HG03565 (cell line): ENCODE data around the gene XG.
A peak's percentile ranks its signal among the peaks of the same experiment; 100 is the strongest.
"Not testable (repeated sequence)": the region's sequence is repeated elsewhere in the genome, so short reads cannot be mapped to it uniquely, and the experiment has no call there.

ENCODE experiments used
- ATAC-seq: cut with Tn5 transposase; IDR thresholded peaks from one replicate; pipeline ENCODE4 v1.9.1; 2021; ENCODE audit warnings: mild to moderate bottlenecking, moderate library complexity; ENCODE audit not compliant: unreplicated experiment

Gene XG, protein sequence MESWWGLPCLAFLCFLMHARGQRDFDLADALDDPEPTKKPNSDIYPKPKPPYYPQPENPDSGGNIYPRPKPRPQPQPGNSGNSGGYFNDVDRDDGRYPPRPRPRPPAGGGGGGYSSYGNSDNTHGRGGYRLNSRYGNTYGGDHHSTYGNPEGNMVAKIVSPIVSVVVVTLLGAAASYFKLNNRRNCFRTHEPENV

DNA sequence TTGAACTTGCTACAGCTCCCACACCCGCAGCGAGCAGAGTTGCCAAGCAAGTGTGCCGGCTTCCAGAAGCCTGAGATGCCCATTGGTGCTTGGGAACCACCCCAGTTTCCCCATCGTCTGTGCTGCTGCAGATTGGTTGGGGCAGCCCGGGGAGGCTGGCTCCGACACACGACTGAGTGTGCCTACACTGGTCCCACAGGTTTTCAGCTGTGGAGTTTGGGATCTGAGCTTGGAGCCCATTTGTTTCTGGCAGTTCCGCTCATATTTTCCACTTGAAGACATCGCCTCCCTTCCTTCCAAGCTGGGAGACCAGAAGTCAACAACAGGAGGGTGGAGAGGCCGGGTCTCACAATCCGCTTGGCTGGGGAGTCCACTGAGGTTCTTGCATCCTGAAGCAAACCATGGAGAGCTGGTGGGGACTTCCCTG lies at the start of gene XG:
TSS of gene XG (plus strand) at position 167 of the 427 bp plus-strand sequence. CDS start at position 402, 235 bp downstream.
- not testable (repeated sequence) for ATAC-seq

DNA sequence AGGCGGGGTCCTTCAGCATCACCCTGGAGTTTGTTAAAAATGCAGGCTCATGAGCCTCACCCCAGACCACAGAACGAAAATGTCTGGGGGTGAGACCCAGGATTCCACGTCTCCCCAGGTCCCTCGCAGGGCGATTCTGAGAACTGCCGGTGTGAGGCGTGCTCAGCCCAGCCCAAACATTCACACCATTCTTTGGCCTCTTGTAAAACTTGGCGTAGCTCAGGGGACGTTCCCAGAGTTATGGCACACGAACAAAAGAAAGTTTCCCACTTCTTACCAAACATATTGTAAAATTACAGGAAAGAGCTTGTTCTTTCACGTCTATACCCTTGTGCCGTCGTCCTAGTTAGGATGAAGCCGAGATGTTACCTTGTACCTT lies 47.9 kb upstream of the XG start:
- ATAC-seq = no peak

DNA sequence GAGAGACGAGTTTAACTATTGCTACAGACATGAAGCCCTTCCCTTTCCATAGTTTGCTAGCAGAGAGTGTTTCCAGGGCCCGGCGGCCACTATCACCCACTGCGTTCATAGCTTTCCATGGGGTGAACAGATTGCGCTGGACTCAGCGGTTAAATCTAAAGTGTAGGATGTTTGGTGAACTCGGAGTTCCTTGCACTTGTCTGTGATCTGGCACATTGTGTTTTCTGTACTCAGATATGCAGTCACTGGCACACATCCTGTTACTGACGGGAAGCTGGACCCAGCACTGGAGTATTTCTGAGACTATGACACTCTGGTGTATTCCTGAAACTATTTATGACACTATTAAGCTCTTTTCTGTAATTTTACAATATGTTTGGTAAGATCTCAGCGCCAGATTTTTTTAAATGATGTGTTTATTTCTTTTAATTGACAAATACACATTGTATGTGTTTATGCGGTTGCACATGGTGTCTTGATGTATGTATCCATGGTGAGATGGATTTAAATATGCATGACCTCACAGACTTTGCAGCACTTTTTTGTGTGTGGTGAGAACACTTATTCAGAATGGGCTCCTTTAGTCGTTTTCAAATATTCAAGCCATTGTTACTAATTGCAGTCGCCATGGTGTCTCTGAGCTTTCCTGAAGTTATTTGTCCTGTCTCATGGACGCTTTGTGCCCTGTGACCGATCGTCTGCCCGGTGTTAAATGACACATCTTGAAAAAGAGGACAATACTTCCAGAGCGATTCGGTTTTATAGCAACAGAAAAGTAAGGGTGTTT lies 46.6 kb upstream of the XG start:
- ATAC-seq = no peak

DNA sequence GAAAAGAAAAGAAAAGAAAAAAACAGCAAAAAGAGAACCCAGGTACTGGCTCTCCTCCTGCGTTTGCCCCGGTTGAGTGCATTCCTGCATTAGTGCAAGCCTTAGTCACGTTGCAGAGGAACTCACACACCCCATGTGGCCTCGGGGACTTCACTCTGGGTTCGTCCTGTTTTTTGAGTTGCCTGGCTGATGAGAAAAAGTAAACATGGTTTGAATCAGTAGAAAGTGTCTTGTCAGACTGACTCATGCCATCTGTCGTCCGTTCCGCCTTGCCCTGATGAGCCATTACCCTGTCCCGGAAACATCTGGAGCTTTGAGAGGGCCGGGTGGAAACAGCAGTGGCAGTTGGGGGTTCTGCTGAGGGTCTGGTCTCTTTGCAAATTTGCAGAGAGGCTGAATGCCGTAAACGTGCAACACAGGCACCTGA lies 44.5 kb upstream of the XG start:
- peak; percentile 86 for ATAC-seq

DNA sequence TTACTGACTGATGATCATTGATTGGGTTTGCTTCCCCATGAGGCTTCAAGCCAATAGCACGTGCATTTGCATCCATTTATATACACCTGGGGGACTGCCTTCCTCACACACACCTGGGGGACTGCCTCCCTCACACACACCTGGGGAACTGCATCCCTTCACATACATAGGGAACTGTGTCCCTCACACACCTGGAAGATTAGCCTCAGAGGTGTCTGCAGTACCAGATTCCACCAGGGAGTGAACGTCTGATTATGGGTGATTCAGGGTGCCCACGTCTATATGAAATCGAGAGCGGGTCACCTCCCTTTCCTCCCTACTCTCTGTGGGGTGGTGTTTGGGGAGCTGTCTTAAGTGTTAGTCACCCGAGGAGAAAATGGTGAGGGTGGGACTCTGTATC lies 43.8 kb upstream of the XG start:
- ATAC-seq = no peak

DNA sequence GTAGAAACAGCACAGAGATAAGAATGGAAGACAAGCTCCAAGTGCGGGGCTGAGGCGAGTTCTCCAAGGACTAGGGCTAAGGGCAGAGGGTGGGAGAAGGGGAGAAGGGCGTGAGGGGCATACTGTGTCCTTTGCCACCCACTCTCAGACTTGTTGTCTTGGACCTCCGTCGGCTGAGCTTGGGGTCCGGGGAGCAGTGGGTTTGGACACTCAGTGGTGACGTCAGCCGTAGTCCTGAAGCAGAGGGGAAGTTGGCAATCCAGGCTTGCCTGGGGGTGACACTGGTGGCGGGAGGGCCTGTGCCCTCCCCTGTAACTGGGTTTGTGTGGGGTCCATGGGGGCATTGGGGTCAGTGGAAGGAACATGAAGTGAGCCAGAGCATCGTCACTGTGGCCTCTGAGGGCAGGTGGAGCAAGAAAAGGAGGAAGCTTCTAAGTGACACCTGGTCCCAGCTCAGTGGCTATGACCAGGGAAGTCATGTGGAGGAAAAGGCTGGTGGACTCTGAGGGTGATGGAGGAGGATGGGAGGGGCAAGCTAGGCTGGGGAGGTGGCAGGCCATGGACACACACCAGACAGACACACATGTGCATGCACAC lies 43.1 kb upstream of the XG start:
- no peak for ATAC-seq

DNA sequence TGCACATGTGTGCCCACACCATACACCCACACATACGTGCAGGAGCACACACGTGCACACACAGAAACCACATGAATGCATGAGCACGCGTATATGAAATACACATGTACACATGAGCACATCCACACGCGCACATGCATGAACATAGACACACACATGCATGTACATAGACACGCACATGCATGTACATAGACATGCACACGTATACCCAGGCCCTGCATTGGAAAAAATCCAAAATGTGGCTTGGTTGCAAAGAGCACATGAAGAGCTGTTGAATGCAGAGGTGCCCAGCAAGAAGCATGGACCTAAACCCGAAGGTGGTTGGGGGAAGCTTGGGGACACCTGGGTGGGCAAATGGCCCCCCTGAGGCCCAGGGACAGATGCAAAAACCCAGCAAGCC lies 42.3 kb upstream of the XG start:
- ATAC-seq = no peak

DNA sequence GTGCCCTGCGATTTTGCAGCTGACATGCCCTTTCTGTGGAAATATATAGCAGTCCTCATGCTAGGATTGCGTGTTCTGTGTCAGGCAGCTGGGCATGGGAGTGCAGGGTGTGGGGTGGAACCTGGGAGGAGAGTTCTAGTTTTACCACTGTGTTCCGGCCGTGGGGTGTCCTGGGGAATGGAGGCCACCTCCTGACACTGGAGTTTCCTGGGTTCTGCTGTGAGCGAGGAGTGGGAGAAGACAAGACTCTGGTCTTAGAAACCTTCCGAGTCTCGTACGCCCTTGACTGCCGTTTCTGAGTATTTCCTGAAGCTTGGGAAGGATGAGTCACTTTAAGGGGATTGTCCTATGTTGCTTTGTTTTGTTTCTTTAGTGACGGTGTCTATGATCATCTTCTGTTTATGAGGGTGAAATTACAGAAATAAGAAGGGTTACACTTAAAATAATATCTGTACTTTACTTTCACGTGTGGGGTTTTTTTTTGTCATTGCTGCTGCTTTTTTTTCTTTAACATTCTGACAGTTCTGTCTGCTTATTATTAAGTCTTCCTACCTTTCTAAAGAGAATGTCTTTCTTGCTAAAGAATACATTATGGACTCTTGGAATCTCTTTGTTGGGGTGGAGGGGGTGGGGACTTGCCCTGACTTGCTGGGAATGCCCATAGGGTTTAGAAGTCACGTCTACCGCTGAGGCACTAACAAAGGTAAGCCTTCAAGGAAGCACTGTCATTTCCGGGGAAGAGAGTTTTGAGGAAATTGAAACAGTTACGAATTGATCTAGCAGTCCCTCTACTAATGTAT lies 41.6 kb upstream of the XG start:
- no peak for ATAC-seq

DNA sequence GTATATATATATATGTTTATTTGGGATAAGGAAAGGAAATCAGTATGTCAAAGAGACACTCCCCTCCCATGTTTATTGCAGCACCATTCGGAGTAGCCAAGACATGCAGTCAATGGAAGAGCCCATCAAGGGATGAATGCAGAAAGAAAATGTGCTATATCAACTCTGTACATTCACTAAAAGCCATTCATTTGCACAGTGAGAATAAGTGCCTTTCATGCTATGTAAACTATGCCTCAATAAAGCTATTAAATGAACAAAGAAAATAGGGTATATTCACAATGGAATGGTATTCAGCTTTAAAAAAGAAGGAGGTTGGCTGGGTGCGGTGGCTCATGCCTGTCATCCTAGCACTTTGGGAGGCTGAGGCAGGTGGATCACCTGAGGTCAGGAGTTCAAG lies 40.4 kb upstream of the XG start:
- no peak for ATAC-seq

DNA sequence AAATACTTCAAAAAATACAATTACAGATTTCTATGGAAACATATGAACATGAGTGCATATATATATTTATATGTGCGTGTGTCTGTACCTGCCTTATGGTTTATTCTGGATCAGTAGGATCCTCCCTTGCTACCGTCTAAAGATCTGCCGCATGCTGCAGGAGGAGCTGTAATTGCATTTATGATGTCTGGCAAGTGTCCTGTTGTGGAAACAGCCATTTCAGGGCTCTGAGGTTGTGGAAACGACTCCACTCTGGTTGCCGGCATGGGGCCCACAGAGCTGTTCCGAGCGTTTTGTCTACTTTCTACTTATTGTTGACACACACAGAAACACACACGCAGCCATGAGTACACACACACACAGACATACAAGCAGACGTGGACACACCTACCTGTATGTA lies 39.4 kb upstream of the XG start:
- no peak for ATAC-seq

DNA sequence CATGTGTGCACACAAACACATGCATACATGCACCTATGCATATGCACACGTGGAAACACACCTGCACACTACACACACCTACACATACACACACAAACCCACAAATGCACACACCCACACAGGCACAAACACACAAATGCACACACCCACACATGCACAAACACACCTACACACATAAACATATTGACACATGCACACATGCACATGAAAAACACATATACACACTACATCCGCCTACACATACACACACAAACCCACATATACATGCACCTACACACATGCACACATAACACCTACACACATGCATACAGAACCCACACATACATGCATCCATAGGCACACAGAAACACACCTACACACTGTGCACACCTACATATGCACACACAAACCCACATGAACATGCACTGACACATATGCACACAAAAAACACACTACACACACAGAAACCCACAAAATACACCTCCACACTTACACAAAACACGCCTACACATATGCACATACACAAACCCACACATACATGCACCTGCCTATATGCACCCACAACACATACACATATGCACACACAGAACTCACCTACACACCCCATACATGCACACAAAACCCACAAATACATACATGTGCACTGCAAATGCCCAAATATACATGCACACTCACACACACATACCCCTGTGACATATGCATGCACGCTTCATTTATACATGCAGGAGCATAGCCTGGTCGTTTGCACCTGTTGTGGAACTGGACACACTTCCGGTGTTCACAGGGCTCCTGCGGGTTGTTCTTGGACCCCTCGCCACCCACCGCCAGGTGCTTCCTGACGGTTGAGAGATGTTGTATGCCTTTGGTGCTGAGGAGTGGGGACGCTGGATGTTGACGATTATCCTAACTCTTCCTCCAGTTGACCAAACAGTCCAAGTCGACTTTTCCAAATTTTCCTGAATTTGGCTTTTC lies 38.7 kb upstream of the XG start:
- ATAC-seq = no peak

DNA sequence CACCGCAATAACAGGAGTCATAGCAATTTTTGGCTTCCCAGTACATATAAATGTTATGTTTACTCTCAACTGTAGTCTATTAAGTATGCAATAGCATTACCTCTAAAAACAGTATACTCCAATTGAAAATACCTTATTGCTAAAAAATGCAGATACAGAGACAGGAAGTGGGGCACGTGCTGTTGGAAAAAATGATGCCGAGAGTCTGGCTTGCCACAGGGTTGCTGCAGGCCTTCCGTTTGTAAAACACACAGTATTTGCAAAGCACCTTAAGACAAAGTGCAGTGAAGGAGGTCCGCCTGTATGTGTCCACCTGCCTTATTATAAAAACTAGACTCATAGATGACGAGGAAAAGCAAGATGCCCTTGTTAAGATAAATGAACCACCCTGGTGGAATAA lies 37.3 kb upstream of the XG start:
- ATAC-seq = no peak

DNA sequence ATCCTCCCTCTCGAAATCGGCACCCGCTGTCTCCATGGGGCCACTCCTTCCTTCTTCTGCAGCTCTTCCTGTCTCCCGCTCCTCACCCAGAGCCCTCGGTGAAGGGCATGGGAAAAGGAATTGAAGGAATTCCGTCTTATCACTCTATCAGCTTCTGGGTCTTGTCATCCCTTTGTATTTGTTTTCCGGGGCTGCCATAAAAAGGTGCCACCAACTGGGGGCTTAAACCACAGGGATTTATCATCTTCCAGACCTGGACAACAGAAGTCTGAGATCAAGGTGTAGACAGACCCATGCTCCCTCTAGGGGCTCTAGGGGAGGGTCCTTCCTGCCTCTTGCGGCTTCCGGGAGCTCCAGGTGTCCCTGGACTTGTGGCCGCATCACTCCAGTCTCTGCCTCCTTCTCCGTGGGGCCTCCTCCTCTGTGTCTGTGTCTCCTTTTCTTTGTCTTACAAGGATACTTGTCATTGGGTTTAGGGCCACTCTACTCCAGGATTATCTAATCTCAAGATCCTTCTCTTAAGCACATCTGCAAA lies 36.7 kb upstream of the XG start:
- ATAC-seq = no peak

DNA sequence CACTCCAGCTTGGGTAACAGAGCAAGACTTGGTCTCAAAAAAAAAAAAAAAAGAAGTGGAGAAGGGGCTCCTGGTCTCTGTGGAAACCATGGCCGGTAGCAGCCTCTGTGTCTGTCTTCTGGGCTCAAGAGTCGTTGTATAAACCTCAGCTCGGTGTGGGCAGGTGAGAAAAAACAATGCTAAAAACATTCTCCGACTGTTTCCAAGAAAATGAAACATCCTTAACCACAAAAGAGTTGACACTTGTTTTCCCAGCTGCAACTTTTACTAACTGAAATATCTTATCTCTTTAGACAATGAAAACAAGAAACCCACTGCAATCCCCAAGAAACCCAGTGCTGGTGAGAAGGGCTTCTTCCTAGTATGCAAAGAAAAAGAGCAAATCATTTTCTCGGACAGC lies 34.5 kb upstream of the XG start:
- ATAC-seq = no peak

DNA sequence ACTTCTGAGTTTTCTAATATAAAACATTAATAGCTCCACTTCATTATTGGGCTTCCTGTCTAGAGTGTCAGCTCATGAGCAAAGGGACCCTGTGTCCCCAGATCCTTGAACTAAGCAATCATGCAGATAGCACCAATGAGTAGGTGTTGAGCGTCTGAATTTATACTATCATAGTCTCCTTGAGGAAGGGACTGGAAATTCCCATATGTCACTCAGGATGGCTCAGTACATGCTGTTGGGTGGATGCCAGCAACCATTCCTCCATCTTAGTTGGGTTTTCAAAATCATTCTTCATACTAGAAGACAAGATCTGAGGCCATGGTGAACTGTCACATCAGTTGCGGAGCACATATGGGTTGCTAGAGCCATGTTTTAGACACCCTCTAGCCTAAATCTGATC lies 33.0 kb upstream of the XG start:
- ATAC-seq = no peak

DNA sequence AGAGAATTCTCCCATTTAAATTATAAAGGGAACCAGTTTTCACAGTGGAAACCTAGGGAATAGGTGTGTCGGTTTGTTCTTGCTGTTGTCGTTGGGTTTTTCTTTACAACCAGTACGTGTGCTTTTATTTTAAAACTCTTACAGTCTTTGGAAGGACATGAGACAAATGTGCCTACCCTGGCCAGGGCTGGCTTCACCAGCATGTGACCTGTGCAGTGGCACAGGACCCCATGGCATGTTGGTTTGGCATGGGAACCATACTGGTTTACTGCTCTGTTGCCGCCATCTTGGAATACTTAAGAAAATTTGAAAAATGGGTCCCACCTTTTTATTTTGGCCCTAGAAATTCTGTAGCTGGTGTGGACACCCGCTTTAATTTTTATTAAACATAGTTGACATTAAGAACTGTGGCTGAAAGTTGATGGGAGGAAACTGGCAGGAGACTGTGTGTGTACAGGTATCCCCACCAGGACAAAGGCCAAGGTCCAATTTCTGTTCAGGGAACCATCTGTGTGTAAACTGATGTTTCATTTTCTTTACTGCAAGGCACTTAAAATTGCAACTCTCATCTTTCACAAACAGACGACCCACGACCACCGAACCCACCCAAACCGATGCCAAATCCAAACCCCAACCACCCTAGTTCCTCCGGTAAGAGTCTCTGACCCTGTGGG lies 31.9 kb upstream of the XG start:
- no peak for ATAC-seq

DNA sequence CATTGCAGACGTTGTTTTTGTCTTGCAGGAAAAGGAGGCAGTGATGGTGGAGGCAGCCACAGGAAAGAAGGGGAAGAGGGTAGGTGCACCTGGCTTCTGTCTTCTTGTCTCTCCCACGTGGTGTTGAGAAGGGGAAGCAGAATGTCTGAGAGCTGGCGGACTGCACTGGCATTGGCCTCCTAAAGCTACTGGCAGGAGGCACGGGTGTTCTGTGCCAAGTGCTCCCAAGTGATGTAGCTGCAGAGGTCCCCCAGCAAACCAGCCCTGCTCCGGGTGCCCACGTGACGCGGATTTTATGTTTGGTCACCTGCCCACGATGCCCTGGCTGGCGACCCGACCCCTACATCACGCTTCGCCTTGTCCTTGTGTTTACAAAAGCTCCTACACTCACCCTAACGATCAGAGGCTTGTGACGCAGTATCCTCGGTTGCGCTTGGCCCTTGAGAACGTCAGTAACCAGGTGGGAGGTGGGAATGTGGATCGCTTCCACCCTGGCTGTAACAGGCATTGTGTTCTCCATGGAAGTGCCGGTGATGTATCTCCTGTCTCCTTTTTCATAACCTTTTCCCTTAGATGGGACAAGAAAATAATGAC lies 28.5 kb upstream of the XG start:
- no peak for ATAC-seq

DNA sequence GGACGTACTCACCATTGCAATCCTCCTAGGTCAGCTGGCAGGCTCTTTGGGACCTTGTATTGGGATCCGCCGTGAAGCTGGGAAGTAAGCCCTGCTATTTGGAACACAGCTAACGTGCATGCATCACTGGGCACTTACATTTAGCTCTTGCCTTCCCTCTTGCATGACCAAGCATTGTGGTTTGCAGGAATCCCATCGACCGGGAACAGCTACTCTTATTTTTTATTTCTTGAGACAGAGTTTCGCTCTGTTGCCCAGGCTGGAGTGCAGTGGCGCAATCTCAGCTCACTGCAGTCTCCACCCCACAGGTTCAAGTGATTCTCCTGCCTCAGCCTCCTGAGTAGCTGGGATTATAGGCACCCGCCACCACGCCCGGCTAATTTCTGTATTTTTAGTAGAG lies 24.6 kb upstream of the XG start:
- ATAC-seq = not testable (repeated sequence)

DNA sequence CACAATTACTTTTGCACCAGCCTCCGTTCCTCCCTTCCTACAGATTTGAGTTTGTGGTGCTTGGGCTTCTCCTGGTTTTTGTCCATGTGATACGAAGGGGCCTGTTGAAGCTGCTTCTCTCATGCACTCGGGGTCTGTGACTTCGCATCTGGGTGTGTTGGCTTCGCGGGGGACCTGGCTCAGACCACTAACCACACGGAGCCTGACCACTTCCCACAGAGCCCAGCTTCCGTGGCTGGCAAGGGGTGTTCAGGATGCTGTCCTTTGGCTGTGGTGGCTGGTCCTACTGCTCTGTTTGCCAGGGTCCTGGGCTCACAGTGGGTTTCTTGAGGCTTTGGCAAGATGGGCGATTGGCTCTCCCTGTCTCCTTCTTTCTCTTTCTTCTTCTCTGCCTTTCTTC lies 19.8 kb upstream of the XG start:
- ATAC-seq = no peak
